Measurements from ENCODE around the gene NLRP12. TPM values are rescaled to one million over a fixed set of nuclear protein-coding genes. Genes with fewer than 3 reads are reported as not detected.
"Not testable (repeated sequence)": the region's sequence is repeated elsewhere in the genome, so short reads cannot be mapped to it uniquely, and the experiment has no call there.

NLRP12 gene
- total RNA-seq, 1 donor from 2014 or later, result not detected

- Histone ChIP-seq H3K27me3 (ENCODE audit: control insufficient read depth, insufficient read depth, low read length) (peaks cover 2% of the 10 kb centered on the region), H3K4me3 (ENCODE audit: low read depth, low read length) (no peak overlapping the region), H3K36me3 (ENCODE audit: control insufficient read depth, insufficient read depth, low read length) (no peaks in the 10 kb centered on the region)
- TF ChIP-seq CTCF (IDR thresholded peaks at IDR 0.05; ENCODE audit: insufficient read depth, low read length, severe bottlenecking), result no peak
- DNase-seq (ENCODE audit: low read depth) (no peak), FAIRE-seq (no peak)
These were observed 23.4 kb upstream of the NLRP12 start for GRCh38 chr19:53847555-53847954.

GRCh38 chr19:53844849-53845246, 20.7 kb upstream of the NLRP12 start:
- Histone ChIP-seq H3K27me3 (ENCODE audit: control insufficient read depth, insufficient read depth, low read length) (no peaks in the 10 kb centered on the region), H3K36me3 (ENCODE audit: control insufficient read depth, insufficient read depth, low read length) (no peaks in the 10 kb centered on the region), H3K4me3 (ENCODE audit: low read depth, low read length) (no peak overlapping the region)
- no peak for FAIRE-seq
- TF ChIP-seq CTCF (IDR thresholded peaks at IDR 0.05; ENCODE audit: insufficient read depth, low read length, severe bottlenecking), result no peak
- no peak for DNase-seq (ENCODE audit: low read depth)

DNA sequence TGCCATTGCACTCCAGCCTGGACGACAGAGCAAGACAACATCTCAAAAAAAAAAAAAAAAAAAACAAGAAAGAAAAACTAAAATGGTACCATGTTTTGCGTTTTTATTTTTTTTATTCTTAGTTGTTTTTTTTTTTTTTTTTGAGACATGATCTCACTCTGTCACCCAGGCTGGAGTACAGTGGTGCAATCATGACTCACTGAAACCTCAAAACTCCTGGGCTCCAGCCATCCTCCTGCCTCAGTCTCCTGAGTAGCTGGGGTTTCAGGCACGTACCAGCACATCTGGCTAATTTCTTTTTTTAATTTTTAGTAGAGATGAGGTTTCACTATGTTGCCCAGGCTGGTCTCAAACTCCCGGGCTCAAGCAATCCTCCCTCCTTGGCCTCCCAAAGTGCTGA, 16.8 kb upstream of the NLRP12 start:
- not testable (repeated sequence) for H3K4me3 ChIP-seq (ENCODE audit: low read depth, low read length); H3K36me3 ChIP-seq (ENCODE audit: control insufficient read depth, insufficient read depth, low read length); H3K27me3 ChIP-seq (ENCODE audit: control insufficient read depth, insufficient read depth, low read length); FAIRE-seq
- DNase-seq (ENCODE audit: low read depth), result peak; percentile 88

- FAIRE-seq; H3K27me3 ChIP-seq (ENCODE audit: control insufficient read depth, insufficient read depth, low read length); DNase-seq (ENCODE audit: low read depth); H3K36me3 ChIP-seq (ENCODE audit: control insufficient read depth, insufficient read depth, low read length); H3K4me3 ChIP-seq (ENCODE audit: low read depth, low read length): not testable (repeated sequence)
These were observed 16.1 kb upstream of the NLRP12 start for GRCh38 chr19:53840241-53840640.

DNA sequence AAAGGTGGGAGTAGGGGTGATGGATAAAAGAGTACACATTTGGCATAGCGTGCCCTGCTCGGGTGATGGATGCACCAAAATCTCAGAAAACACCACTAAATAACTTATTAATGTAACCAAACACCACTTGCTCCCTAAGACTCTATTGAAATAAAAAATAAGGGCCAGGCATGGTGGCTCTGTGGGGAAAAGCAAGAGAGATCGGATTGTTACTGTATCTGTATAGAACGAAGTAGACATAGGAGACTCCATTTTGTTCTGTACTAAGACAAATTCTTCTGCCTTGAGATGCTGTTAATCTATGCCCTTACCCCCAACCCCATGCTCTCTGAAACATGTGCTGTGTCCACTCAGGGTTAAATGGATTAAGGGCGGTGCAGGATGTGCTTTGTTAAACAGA, 14.3 kb upstream of the NLRP12 start:
- not testable (repeated sequence) for H3K36me3 ChIP-seq (ENCODE audit: control insufficient read depth, insufficient read depth, low read length); DNase-seq (ENCODE audit: low read depth); H3K27me3 ChIP-seq (ENCODE audit: control insufficient read depth, insufficient read depth, low read length); H3K4me3 ChIP-seq (ENCODE audit: low read depth, low read length); FAIRE-seq

DNA sequence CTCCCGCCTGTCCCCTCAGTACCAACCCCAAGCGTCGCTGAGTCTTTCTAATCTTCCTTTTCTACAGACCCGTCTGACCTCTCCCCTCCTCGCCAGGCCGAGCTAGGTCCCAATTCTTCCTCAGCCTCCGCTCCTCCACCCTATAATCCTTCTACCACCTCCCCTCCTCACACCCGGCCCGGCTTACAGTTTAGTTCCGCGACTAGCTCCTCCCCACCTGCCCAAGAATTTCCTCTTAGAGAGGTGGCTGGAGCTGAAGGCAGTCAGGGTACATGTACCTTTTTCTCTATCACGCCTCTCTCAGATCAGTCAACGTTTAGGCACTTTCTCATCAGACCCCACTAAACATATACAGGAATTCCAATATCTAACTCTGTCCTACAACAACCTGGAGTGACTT, 8.7 kb upstream of the NLRP12 start:
- DNase-seq (ENCODE audit: low read depth); H3K27me3 ChIP-seq (ENCODE audit: control insufficient read depth, insufficient read depth, low read length); FAIRE-seq; H3K4me3 ChIP-seq (ENCODE audit: low read depth, low read length); H3K36me3 ChIP-seq (ENCODE audit: control insufficient read depth, insufficient read depth, low read length): not testable (repeated sequence)

DNA sequence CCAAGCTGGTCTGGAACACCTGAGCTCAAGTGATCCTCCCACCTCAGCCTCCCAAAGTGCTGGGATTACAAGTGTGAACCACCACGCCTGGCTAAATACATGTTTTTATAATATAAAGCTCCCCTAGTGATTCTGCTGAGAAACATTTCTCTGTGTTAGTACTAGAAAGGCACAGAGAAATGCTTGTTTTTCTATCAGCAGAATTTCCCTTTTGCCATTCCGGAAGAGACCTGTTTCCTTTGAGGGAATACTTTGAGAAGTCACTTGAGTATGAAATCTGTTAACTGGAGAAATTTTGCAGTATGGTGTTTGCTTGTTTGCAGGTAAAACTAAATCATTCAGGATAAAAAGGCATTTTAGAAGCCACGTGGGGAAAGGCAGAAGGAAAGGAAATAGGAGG, 4.4 kb upstream of the NLRP12 start:
- no peak for TF ChIP-seq CTCF (IDR thresholded peaks at IDR 0.05; ENCODE audit: insufficient read depth, low read length, severe bottlenecking)
- Histone ChIP-seq H3K27me3 (ENCODE audit: control insufficient read depth, insufficient read depth, low read length) (no peaks in the 10 kb centered on the region), H3K4me3 (ENCODE audit: low read depth, low read length) (no peak overlapping the region), H3K36me3 (ENCODE audit: control insufficient read depth, insufficient read depth, low read length) (no peaks in the 10 kb centered on the region)
- FAIRE-seq (no peak), DNase-seq (ENCODE audit: low read depth) (no peak)

DNA sequence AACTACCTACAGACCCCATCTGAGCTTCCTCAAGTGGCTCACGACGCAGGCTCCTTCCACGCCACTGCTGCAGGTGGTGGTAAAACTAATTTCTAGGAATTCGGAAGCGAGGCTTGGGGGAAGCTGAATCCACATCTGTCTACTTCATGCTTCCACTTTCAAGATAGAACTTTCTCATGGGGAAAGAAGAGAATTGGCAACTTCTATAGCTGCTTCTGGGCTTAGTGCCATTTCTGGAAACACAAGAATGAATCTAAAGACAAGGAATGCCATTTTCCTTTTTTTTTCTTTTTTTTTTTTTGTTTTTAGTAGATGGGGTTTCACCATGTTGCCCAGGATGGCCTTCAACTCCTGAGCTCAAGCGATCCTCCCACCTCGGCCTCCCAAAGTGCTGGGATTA, 2.8 kb upstream of the NLRP12 start:
- H3K36me3 ChIP-seq (ENCODE audit: control insufficient read depth, insufficient read depth, low read length), result no peaks in the 10 kb centered on the region
- no peak overlapping the region for H3K4me3 ChIP-seq (ENCODE audit: low read depth, low read length)
- DNase-seq (ENCODE audit: low read depth), result no peak
- FAIRE-seq, result no peak
- no peaks in the 10 kb centered on the region for H3K27me3 ChIP-seq (ENCODE audit: control insufficient read depth, insufficient read depth, low read length)
- no peak for TF ChIP-seq CTCF (IDR thresholded peaks at IDR 0.05; ENCODE audit: insufficient read depth, low read length, severe bottlenecking)

All from bronchial epithelial cell (primary cell).